Cardiac fibroblast (primary cell): Measurements from ENCODE around the gene PIK3CB.

ENCODE experiments used
- DNase-seq, 2 donors: peaks; one replicate each; pipeline versions ENCODE4 v3.0.0 to v3.0.0-alpha.2; 2010; ENCODE audit warnings: low read depth in 2 of 2
- H3K4me3 ChIP-seq, 2 donors: replicated peaks in 1 of 2; 1 replicate in 1 of 2; 2 replicates in 1 of 2; pipeline ENCODE4 v1.5.1; 2011; ENCODE audit warnings: low read depth in 2 of 2, low read length in 2 of 2, mild to moderate bottlenecking in 2 of 2, moderate library complexity in 1 of 2
- TF ChIP-seq, protein P1 (sequence below): IDR thresholded peaks from one replicate; pipeline ENCODE4 v1.5.1; 2011; ENCODE audit warnings: low read depth, mild to moderate bottlenecking, low read length, inconsistent platforms

Gene PIK3CB

GRCh38 chr3:138782755-138783154, 52.0 kb downstream of the PIK3CB start:
- TF ChIP-seq, protein P1, sequence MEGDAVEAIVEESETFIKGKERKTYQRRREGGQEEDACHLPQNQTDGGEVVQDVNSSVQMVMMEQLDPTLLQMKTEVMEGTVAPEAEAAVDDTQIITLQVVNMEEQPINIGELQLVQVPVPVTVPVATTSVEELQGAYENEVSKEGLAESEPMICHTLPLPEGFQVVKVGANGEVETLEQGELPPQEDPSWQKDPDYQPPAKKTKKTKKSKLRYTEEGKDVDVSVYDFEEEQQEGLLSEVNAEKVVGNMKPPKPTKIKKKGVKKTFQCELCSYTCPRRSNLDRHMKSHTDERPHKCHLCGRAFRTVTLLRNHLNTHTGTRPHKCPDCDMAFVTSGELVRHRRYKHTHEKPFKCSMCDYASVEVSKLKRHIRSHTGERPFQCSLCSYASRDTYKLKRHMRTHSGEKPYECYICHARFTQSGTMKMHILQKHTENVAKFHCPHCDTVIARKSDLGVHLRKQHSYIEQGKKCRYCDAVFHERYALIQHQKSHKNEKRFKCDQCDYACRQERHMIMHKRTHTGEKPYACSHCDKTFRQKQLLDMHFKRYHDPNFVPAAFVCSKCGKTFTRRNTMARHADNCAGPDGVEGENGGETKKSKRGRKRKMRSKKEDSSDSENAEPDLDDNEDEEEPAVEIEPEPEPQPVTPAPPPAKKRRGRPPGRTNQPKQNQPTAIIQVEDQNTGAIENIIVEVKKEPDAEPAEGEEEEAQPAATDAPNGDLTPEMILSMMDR: no peak
- H3K4me3 ChIP-seq: no peak overlapping the region
- no peak for DNase-seq

GRCh38 chr3:138781012-138781470, 53.7 kb downstream of the PIK3CB start:
- DNase-seq: no peak
- TF ChIP-seq, protein P1: no peak
- H3K4me3 ChIP-seq: no peak overlapping the region

DNA sequence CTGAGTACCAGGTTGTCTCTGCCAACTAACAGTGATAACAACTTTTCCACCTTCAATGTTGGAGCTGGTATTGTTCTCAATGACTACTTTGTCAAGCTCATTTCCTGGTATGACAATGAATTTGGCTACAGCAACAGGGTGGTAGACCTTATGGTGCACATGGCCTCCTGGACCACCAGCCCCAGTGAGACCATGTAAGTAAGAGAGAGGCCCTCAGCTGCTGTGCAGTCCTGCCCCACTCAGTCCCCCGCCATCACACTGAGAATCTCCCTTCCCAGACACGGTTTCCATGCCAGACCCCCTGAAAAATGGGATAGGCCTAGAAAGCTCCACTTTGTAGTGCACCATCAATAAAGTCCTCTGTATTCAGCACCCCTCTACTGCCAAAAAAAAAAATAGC, 56.1 kb downstream of the PIK3CB start:
- H3K4me3 ChIP-seq: no peak overlapping the region
- TF ChIP-seq, protein P1: no peak

DNA sequence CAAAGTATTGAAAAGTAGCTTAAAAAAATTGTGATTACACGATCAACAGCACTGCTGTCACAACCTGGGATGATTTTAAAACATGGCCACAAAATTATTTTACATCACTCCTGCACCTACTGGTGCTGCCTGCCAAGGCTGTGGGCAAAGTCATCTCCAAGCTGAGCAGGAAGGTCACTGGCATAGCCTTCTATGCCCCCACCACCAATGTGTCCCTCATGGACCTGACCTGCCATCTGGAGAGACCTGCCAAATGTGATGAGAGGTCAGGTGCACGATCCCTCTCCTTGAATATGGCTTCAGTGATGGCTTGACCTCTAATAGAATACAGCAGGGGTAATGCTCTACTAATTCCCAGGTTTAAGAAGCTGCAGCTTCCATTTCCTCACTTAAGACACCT, 57.8 kb downstream of the PIK3CB start:
- no peak overlapping the region for H3K4me3 ChIP-seq
- DNase-seq: no peak

More for the DNA sequence above, 56.1 kb downstream of the PIK3CB start:
- no peak for DNase-seq

DNA sequence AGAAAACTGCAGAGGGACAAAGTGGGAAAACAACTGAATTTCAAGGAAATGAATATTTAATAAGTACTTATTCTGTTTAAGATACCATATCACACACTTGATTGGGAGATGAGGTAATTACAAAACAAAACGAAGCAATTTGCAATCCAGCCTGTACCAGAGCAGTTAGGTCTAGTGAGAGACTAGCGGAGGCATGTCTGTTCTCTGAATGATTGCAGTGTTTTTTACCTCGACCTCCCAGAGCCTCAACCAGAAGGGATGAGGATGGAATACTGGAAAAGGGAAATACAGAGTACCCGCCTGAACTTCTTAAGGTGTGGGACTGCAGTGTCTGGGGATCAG, 59.5 kb downstream of the PIK3CB start:
- DNase-seq: peak in 1 of 2 donors; percentile 23
- H3K4me3 ChIP-seq: no peak overlapping the region
- TF ChIP-seq, protein P1: no peak

More for the DNA sequence above, 57.8 kb downstream of the PIK3CB start:
- TF ChIP-seq, protein P1: no peak

DNA sequence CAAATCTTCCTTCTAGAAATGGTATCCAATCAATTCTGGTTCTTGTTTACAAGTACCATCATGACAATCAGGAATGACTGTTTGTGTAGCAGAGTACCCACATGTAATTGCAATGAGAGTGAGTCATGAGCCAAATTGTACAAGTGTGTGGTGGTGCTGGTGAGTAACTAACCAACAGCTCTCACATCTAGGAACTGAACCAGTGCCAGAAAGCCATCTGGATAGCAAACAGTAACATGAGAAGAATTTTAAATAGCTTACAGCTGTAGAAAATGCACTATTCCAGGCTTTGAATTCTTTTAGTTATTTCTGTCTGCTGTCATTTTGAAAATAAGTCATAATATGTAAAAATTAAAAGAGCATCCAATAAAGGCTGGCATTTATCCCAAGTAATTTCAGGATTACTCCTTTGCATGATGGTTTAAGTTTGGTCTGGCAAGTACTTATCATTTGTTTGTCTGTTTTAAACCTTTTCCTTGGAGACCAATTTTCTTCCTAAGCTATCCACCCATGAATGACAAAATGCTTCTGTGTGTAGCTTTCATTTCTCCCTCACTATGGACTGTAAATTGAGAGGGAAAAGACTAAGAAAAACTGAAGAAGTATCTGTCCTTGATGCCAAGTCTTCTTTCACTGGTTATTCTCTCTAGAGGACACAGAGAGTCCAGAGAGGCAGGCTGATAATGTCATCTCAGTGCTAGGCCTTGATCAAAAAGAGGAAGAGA, 60.0 kb downstream of the PIK3CB start:
- TF ChIP-seq, protein P1: no peak
- H3K4me3 ChIP-seq: no peak overlapping the region
- peak; percentile 98 to 100 for DNase-seq

DNA sequence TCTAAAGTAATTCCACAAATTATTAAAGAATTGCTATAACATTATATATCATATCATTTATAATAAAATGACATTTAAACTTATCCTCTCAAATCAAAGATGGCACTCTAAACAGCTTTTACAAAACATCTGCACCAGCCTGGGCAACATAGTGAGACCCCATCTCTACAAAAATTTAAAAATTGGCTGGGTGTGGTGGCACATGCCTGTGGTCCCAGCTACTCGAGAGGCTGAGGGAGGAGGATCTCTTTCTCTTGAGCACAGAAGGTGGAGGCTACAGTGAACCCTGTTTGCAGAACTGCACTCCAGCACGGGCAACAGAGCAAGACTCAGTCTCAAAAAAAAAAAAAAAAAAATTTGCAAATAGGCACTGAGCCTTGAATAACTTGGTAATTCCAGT, 63.1 kb downstream of the PIK3CB start:
- no peak overlapping the region for H3K4me3 ChIP-seq
- DNase-seq: no peak
- TF ChIP-seq, protein P1: no peak
